ENCODE data around the gene CCDC157.

- TF ChIP-seq POLR2A (IDR thresholded peaks at IDR 0.05; ENCODE audit: low read depth, low read length) (no peak), TAF1 (IDR thresholded peaks at IDR 0.05; ENCODE audit: borderline replicate concordance, low read depth, low read length) (no peak), POLR2AphosphoS5 (IDR thresholded peaks at IDR 0.05; ENCODE audit: low read depth, low read length) (no peak)
Observed at GRCh38 chr22:30313527-30314363, 43.1 kb upstream of the CCDC157 start.
